ENCODE measurements around the gene CCDC144A.
"Not testable (repeated sequence)": the region's sequence is repeated elsewhere in the genome, so short reads cannot be mapped to it uniquely, and the experiment has no call there.

The CCDC144A gene

DNA sequence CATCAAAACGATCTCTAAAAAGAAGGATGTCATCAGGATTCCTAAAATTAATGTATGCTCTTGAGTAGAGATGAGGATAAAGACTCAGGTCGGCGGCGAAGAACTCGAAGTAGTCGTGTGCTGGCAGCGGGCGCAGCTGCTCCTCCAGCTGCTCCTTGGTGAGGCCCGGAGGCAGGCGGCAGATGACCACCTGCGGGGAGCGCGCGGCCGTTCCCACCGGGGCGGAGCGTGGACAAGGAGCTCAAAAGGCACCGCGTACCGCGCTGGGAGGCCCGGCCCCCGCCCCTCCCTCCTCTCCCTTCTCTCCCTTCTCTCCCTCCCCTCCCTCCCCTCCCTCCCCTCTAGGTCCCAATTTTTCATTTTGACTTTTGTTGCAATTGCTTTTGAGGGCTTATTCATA, 56.5 kb downstream of the CCDC144A start:
- not testable (repeated sequence) for H3K36me3 Mint-ChIP-seq (ENCODE audit: low read depth); H3K9me3 Mint-ChIP-seq; H3K27ac Mint-ChIP-seq
- Mint-ChIP-seq H3K4me3 (peak overlapping the region in 2 of 3 experiments; percentile 5 to 46), H3K27me3 (ENCODE audit: low read depth) (peaks cover 64% of the 10 kb centered on the region), H3K4me1 (peaks cover 10% of the 10 kb centered on the region)

DNA sequence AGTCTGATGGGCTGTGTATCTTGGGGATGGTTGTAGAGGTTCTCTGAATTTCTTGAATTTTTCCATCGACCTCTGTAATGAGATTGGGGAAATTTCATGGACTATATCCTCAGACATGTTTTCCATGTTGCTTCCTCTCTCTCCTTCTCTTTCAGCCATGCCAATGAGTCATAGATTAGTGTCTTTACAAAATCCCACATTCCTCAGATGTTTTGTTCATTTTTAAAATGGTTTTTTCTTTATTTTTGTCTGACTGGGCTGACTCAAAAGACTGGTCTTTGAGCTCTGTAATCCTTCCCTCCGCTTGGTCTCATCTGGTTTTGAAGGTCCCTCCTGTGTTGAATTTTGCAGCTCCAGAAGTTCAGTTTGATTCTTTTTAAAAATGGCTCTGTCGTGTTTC, 60.5 kb downstream of the CCDC144A start:
- not testable (repeated sequence) for H3K4me1 Mint-ChIP-seq; H3K27ac Mint-ChIP-seq; H3K9me3 Mint-ChIP-seq; H3K36me3 Mint-ChIP-seq (ENCODE audit: low read depth); H3K4me3 Mint-ChIP-seq
- peaks cover 44% of the 10 kb centered on the region for H3K27me3 Mint-ChIP-seq (ENCODE audit: low read depth)

DNA sequence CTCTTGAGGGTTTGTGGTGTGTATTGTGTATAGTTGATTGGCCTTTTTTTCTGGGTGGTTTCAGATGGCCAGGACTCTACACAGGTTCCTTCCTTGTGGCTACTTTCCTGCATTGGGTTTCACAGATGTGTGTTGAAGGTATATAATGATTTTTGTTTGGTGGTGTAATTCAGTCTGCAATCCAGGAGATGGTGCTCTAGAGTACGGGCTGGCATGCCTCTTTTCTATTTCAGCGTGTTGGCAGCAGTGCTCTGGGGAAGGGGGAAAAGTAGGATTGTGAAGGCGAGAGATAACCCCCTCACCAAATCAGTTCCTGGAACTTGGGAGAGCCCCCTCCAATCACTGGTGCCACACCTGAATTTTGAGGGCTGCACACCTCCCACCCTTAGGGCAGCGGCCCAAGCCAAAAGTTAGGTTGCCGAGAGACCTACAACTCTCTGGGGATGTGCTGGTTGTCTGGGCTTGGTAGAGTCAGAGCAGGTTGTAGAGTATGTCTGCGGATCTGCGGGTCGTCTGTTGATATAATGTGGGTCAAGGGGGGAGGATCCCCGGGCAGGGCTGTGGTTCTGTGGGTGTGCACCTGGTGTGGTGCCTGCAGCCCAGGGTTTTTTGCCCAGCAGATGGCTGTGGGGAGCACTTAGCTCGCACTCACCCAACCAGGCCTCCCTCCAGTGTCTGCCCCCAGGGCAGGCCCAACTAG, 61.3 kb downstream of the CCDC144A start:
- not testable (repeated sequence) for H3K36me3 Mint-ChIP-seq (ENCODE audit: low read depth); H3K27ac Mint-ChIP-seq; H3K9me3 Mint-ChIP-seq; H3K4me3 Mint-ChIP-seq; H3K4me1 Mint-ChIP-seq
- H3K27me3 Mint-ChIP-seq (ENCODE audit: low read depth) = peaks cover 35% of the 10 kb centered on the region
- TF ChIP-seq, protein P1, sequence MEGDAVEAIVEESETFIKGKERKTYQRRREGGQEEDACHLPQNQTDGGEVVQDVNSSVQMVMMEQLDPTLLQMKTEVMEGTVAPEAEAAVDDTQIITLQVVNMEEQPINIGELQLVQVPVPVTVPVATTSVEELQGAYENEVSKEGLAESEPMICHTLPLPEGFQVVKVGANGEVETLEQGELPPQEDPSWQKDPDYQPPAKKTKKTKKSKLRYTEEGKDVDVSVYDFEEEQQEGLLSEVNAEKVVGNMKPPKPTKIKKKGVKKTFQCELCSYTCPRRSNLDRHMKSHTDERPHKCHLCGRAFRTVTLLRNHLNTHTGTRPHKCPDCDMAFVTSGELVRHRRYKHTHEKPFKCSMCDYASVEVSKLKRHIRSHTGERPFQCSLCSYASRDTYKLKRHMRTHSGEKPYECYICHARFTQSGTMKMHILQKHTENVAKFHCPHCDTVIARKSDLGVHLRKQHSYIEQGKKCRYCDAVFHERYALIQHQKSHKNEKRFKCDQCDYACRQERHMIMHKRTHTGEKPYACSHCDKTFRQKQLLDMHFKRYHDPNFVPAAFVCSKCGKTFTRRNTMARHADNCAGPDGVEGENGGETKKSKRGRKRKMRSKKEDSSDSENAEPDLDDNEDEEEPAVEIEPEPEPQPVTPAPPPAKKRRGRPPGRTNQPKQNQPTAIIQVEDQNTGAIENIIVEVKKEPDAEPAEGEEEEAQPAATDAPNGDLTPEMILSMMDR (IDR thresholded peaks at IDR 0.05; ENCODE audit: unreplicated experiment in 3 of 3) = peak; percentile 43 to 59 (median 45)

DNA sequence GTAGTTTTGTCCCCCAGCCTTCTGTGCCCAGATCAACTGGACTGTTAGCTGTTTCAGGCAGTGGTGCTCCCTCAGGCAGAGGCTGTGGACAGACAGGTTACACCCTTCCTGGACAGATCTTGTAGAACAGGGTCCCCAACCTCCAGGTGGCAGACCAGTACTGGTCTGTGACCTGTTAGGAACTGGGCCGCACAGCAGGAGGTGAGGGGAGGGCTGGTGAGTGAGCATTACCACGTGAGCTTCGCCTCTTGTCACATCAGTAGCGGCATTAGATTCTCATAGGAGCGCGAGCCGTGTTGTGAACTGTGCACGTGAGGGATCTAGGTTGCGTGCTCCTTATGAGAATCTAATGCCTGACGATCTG, 61.9 kb downstream of the CCDC144A start:
- H3K4me3 Mint-ChIP-seq; H3K36me3 Mint-ChIP-seq (ENCODE audit: low read depth); H3K9me3 Mint-ChIP-seq; H3K4me1 Mint-ChIP-seq; H3K27ac Mint-ChIP-seq: not testable (repeated sequence)
- peaks cover 30% of the 10 kb centered on the region for H3K27me3 Mint-ChIP-seq (ENCODE audit: low read depth)

DNA sequence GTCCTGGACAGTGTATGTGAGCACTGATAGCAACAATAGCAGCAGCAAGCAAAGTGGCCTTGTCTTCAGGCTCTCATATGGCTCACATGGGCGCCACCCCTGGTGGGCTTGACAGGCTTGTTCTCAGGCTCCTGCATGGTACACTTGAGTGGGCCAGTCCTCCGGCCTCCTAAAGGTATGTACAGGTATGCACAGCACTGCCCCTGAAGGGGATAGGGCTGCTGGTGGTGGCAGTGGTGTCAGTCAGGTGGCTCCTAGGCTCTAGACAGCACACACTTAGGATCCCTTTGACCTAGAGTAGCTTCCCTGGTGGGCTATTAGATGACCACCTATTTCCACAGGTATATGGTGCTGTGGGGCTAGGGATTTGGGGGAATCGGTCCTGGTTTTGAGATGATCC, 67.5 kb downstream of the CCDC144A start:
- not testable (repeated sequence) for H3K4me3 Mint-ChIP-seq; H3K27me3 Mint-ChIP-seq (ENCODE audit: low read depth); H3K4me1 Mint-ChIP-seq; H3K27ac Mint-ChIP-seq; H3K9me3 Mint-ChIP-seq; H3K36me3 Mint-ChIP-seq (ENCODE audit: low read depth)

DNA sequence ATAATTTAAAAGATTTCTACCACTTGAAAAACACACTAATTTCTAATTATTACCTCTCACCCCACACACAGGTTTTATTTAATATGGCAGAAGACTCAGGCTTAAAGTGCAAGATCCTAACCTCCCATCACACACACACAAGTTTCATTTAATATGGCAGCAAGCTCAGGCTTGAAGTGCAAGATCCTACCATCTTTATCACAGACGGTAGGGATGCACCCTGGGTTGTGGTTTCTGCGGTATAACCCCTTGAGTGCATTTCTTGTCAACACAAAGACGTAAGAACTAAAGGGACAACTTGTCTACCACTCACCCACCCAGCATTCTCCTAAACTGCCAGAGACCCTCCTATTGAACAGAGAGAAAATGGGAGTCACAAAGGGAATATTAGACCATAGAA, 68.1 kb downstream of the CCDC144A start:
- H3K9me3 Mint-ChIP-seq; H3K4me3 Mint-ChIP-seq; H3K27me3 Mint-ChIP-seq (ENCODE audit: low read depth); H3K27ac Mint-ChIP-seq; H3K36me3 Mint-ChIP-seq (ENCODE audit: low read depth); H3K4me1 Mint-ChIP-seq: not testable (repeated sequence)

DNA sequence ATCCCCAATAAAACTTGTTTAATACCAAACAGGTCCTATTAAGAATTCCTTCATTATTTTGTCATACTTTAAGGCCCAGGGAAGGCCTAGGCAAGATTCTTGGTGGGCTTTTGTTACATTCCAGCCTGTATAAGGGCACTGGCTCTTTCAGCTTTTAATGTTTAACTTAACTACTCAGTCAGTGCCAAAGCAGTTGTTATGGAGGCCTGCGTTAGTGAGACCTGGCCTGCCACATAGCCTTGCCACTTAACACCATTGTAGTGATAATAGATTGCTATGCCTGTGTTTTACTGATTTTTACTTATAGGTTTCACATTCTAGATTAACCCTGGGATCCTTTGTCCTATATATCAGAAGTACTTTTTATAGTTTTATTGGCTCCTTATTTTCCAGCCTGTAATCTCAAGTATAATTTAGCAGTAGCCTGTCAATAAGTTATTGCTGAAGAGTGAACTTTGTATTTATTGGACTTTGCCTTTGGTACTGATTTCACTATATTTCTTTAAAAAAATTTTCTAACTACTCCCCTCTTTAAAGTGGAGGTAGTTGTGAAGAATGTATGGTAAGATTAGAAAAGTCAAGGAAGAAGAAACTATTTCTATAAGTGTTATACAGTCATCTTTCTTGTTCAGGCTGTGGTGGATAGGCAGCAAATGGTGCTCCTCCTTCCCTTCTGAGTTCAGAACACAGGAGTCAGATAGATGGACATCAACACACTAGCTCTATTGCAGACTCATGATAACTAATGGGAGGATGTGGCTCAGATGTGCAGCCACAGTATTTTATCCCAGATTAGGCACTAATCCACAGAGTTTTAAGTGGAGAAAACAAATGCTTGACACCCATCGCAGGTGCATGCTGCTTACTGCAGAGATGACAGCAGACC, 78.5 kb downstream of the CCDC144A start:
- not testable (repeated sequence) for H3K4me1 Mint-ChIP-seq

DNA sequence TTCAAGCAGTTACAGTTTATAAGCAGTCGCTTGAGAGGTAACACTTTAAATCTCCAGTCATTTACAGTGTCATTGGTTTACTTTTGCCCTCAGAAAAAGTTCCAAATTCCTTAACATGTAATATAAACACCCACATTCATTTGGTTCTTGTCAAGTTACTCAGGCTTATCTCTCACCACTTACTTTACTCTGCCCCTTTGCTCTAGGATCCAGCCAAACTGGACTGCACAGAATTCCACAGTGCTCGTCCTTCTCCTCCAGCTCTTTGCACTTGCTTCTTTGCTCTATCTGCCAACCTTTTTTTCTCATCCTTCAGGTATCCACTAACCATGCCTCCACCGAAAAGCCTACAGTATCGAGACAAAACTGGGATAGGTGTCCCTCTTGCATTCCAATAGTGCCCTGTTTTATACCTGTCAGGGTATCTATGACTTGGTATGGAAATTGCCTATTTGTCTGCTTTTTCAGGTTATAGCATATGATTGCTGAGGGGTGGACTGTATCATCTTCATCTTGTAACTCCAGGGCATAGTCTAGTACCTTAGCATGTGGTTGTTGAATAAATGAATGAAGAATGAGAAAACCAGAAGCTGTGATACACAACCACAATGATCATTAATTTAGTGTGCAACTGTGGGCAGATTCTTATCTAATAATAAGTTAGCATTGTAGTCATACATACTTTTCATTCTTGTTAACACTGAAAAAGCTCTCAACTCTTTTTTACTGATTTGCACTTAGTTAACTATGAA, 82.5 kb downstream of the CCDC144A start:
- H3K4me1 Mint-ChIP-seq; H3K36me3 Mint-ChIP-seq (ENCODE audit: low read depth); H3K9me3 Mint-ChIP-seq; H3K27ac Mint-ChIP-seq; H3K4me3 Mint-ChIP-seq; H3K27me3 Mint-ChIP-seq (ENCODE audit: low read depth): not testable (repeated sequence)

More for the DNA sequence above, 78.5 kb downstream of the CCDC144A start:
- not testable (repeated sequence) for H3K9me3 Mint-ChIP-seq; H3K27me3 Mint-ChIP-seq (ENCODE audit: low read depth); H3K4me3 Mint-ChIP-seq; H3K36me3 Mint-ChIP-seq (ENCODE audit: low read depth)
- H3K27ac Mint-ChIP-seq = peak overlapping the region; percentile 94 to 97 (median 96)

DNA sequence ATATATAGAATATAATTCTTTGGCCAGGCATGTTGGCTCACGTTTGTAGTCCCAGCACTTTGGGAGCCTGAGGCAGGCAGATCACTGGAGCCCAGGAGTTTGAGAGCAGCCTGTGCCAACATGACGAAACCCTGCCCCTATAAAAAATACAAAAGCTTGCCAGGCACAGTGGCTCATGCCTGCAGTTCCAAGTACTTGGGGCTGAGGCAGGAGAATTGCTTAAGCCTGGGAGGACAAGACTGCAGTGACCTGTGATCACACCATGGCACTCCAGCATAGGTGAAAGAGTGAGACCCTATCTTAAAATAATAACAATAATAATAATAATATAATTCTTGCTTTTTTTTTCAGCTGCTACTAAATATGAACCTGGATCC, 83.1 kb downstream of the CCDC144A start:
- H3K27ac Mint-ChIP-seq; H3K4me3 Mint-ChIP-seq; H3K9me3 Mint-ChIP-seq; H3K4me1 Mint-ChIP-seq; H3K27me3 Mint-ChIP-seq (ENCODE audit: low read depth); H3K36me3 Mint-ChIP-seq (ENCODE audit: low read depth): not testable (repeated sequence)

DNA sequence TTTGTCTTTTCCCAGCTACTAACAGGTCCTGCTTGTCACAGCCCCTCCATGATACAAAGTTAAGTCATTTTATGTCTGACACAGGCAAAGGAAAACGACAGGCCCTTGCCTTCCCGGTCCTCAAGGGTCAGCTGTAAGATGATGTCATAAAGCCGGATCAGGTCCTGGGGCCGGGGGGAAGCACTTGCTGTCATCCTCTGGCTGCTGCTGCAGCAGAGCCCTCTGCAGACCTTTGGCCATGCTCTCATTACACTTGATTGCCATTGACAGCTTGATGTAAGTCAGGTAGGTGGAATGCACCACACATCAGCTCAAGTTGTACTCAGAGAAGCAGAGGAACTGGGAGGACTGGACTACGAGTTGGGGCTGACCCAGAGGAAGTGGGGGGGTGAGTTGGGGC, 97.8 kb downstream of the CCDC144A start:
- H3K27ac Mint-ChIP-seq; H3K27me3 Mint-ChIP-seq (ENCODE audit: low read depth); H3K9me3 Mint-ChIP-seq; H3K4me3 Mint-ChIP-seq; H3K36me3 Mint-ChIP-seq (ENCODE audit: low read depth); H3K4me1 Mint-ChIP-seq: not testable (repeated sequence)

DNA sequence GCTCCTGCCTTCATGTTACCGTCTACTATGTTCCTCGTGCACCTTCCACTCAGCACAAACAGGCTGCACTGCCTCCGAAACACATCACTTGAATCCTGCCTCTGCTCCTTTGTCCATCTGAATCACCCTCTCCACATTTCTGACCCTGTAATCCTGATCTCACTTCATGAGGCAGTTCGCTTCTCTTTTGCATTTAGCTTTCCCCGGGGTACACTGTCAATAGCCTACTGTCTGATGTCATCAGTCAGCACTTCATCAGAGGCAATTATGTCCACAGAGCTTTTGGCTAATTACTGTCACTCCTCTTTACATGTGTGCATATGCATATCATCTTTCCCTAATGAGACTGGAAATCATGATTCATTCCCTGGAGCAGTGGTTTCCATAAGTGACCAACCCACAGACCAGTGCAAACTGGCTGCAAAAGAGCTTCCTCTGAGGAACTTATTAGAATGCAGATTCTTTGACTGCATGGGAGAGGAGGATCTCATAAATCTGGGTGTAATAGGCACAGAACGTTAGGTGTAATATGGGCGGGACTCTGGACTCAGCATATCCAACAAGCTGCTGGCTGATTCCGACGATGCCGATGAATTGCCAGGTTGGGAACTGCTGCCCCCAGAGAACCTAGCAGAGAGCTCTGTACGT, 99.0 kb downstream of the CCDC144A start:
- H3K36me3 Mint-ChIP-seq (ENCODE audit: low read depth); H3K9me3 Mint-ChIP-seq; H3K4me1 Mint-ChIP-seq; H3K27me3 Mint-ChIP-seq (ENCODE audit: low read depth); H3K4me3 Mint-ChIP-seq; H3K27ac Mint-ChIP-seq: not testable (repeated sequence)

DNA sequence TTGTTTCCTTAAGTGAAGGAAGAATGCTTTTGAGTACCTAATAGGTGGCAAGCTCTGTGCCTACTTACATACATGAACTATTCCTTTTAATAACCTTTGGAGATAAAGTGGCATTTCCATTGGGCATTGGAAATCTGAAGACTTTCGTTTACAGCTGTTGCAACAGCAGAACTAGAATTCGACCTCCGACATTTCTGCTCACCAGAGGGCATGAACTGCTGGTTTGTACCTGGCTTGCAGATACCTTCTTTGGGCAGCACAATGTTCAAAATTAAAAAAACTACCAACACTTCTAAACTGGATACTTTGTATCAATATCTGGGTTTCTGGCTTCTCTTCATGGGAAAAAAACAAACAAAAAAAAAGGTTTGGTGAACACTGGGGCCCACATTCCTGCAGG, 99.6 kb downstream of the CCDC144A start:
- H3K9me3 Mint-ChIP-seq; H3K4me3 Mint-ChIP-seq; H3K36me3 Mint-ChIP-seq (ENCODE audit: low read depth); H3K27me3 Mint-ChIP-seq (ENCODE audit: low read depth); H3K27ac Mint-ChIP-seq; H3K4me1 Mint-ChIP-seq: not testable (repeated sequence)

DNA sequence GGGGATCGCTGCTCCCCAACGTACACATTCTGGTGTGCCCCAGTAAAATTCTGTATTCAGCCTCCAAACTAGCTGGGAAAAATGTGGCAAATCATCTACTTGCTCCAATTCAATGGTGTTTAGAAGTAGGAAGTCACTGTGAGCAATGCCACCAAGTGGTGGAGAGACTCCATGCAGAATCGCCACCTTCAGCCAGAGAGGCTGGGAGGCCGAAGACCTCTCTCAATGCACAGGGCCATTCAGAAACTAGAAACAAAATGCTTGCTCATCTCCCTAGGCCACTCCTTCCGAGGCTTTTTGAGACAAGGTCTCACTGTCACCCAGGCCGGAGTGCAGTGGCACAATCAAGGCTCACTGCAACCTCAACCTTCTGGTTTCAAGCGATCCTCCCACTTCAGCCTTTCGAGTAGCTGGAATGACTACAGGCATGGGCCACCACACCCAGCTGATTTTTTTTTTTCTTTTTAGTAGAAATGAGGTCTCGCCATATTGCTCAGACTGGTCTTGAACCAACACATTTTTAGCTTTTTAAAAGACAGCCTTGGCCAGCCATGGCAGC, 100.4 kb downstream of the CCDC144A start:
- not testable (repeated sequence) for H3K9me3 Mint-ChIP-seq; H3K36me3 Mint-ChIP-seq (ENCODE audit: low read depth); H3K4me1 Mint-ChIP-seq; H3K4me3 Mint-ChIP-seq; H3K27ac Mint-ChIP-seq; H3K27me3 Mint-ChIP-seq (ENCODE audit: low read depth)
